A673 (cell line): ENCODE results near the gene TMEM72.
"Not testable (repeated sequence)": the region's sequence is repeated elsewhere in the genome, so short reads cannot be mapped to it uniquely, and the experiment has no call there.

ENCODE experiments used
- CTCF ChIP-seq: fragments of 300-800, 200-600 bp; sonication (generic); conservative IDR thresholded peaks from 2 replicates; pipeline ENCODE4 v1.5.1; 2017; ENCODE audit warnings: low read depth, mild to moderate bottlenecking, antibody characterized with exemption, low read length, moderate library complexity, mixed read lengths
- EZH2 ChIP-seq: fragments of 200-600 bp; sonication (generic); IDR thresholded peaks from 2 replicates; pipeline ENCODE4 v1.6.1; 2017; ENCODE audit warnings: borderline replicate concordance, low read depth, mild to moderate bottlenecking, mixed read lengths, antibody characterized with exemption, low read length; ENCODE audit not compliant: poor library complexity, severe bottlenecking

DNA sequence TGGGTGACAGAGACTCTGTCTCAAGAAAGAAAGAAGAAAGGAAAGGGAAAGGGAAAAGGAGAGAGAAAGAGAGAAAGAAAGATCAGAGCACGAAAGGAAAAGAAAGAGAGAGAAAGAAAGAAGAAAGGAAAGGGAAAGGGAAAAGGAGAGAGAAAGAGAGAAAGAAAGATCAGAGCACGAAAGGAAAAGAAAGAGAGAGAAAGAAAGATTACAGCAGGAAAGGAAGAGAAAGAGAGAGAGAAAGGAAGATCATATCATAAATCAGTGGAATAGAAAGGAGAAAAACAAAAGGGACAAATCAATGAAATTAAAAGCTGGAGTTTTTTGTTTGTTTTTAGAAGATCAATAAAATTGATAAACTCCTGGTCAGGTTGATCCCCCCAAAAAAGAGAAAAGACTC lies 44.8 kb upstream of the TMEM72 start:
- not testable (repeated sequence) for TF ChIP-seq CTCF, EZH2
